HepG2 (cell line): ENCODE results near the gene PXMP4. TPM values are rescaled to one million over a fixed set of nuclear protein-coding genes. Genes with fewer than 3 reads are reported as not detected.

Experiments
- AHDC1 ChIP-seq: sonication (generic); formaldehyde crosslinking; IDR thresholded peaks from 2 replicates; pipeline ENCODE4 v1.5.1; 2020; ENCODE audit warnings: mild to moderate bottlenecking, missing genetic modification reagents, borderline replicate concordance
- ARID4A ChIP-seq: sonication (generic); formaldehyde crosslinking; IDR thresholded peaks from 2 replicates; pipeline ENCODE4 v1.5.0; 2020; ENCODE audit warnings: mild to moderate bottlenecking, missing genetic modification reagents, borderline replicate concordance
- HNRNPUL1 ChIP-seq: fragments of 200-400 bp; formaldehyde crosslinking; IDR thresholded peaks from 2 replicates; pipeline ENCODE4 v1.6.1; 2017; ENCODE audit warnings: low read depth, mild to moderate bottlenecking, low read length, moderate library complexity
- MBNL3 ChIP-seq: fragments of 250-450 bp; sonication (Bioruptor Pico); conservative IDR thresholded peaks from 2 replicates; pipeline ENCODE4 v1.8.0; 2022; ENCODE audit warnings: mild to moderate bottlenecking, inconsistent platforms
- PITX1 ChIP-seq: sonication (generic); formaldehyde crosslinking; IDR thresholded peaks from 2 replicates; pipeline ENCODE4 v1.5.1; 2020; ENCODE audit warnings: mild to moderate bottlenecking, missing genetic modification reagents
- ZNF142 ChIP-seq: sonication (generic); formaldehyde crosslinking; IDR thresholded peaks from 2 replicates; pipeline ENCODE4 v1.4.0; 2020; ENCODE audit warnings: missing genetic modification reagents
- ZNF577 ChIP-seq: sonication (generic); formaldehyde crosslinking; IDR thresholded peaks from 2 replicates; pipeline ENCODE4 v1.4.0; 2020; ENCODE audit warnings: mild to moderate bottlenecking, low read depth, missing genetic modification reagents, borderline replicate concordance
- polyA plus RNA-seq, 8 experiments: library from polyadenylated mRNA; depleted of rRNA in 3 of 8; stranded (reverse) in 7 of 8; unstranded in 1 of 8; fragments of >200 nt; fragmentation: Illumina TruSeq in 4 of 8; extraction: Trizol in 4 of 8; gene quantifications; 2 replicates each; pipeline versions ENCODE4 v1.2.1 to v1.2.3, GENCODE V29; 2011 to 2016; ENCODE audit warnings: low read depth in 4 of 8, missing spikeins in 1 of 8, mixed read lengths in 1 of 8; ENCODE audit not compliant: insufficient read depth in 1 of 8
- total RNA-seq, 5 experiments: library from RNA; depleted of rRNA; stranded (reverse); fragments of >200 nt; fragmentation: Illumina TruSeq; extraction: Trizol; gene quantifications; 2 replicates each; pipeline ENCODE4 v1.2.3, GENCODE V29; 2016; ENCODE audit warnings: low read depth in 1 of 5
- TF ChIP-seq, protein P1 (sequence below): sonication (generic); formaldehyde crosslinking; IDR thresholded peaks from 2 replicates; pipeline ENCODE4 v1.8.0; 2022; ENCODE audit warnings: missing genetic modification reagents, mild to moderate bottlenecking, inconsistent platforms, borderline replicate concordance

PXMP4 gene
- total and polyA plus RNA-seq, 2 of the 13 experiments (the other 11 are each of a cell fraction or from before 2014, with no cell fraction given) = not detected

DNA sequence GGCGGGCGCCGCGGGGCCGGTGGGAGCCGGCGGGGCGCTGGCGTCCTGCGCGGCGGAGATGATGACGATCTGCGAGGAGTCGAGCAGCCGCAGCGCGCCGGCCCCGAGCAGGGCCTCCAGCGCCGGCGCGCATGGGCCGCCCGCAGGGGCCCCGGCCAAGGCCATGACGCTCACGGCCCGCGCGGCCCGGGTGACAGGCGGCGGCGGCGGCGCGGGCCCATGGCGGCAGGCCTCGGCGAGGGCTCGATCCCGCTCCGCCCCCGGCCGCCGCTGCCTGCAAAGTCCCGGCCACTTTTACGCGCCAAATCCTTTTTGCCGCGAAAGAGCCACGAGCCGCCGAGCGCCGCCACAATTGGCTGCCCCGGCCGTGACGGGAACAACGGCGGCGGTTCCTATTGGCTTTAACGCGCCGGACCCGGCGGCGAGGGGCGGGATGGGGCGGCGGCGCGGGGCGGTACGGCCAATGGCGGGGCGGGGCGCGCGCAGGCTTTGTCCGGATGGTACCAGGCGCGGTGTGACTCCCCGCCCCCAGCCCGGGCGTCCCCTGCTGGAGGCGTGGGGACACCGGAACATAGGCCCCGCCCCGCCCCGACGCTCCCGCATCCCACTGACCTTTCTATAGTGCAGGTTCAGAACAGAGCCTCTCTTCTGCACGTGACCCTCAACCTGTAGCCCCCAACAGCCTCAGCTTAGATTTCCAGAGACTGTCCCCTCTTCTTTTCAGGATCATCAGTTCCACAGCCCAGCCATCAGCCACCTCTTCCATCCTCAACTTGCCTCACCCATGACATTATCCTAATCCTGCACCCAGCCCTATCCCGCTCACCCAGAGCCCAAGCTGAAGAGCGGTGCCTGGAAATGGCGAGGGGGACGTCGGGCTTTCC, 33.8 kb downstream of the PXMP4 start, which contains the start of gene E2F1 (continued):
- no peak for TF ChIP-seq ZNF577 (CRISPR knock-in tag)
- TF ChIP-seq PITX1 (CRISPR knock-in tag) = peak; percentile 58; the same call in 1 of the 2 replicates
- no peak for TF ChIP-seq AHDC1 (CRISPR knock-in tag)
- no peak for TF ChIP-seq ZNF142 (CRISPR knock-in tag)
- TF ChIP-seq, protein P1, sequence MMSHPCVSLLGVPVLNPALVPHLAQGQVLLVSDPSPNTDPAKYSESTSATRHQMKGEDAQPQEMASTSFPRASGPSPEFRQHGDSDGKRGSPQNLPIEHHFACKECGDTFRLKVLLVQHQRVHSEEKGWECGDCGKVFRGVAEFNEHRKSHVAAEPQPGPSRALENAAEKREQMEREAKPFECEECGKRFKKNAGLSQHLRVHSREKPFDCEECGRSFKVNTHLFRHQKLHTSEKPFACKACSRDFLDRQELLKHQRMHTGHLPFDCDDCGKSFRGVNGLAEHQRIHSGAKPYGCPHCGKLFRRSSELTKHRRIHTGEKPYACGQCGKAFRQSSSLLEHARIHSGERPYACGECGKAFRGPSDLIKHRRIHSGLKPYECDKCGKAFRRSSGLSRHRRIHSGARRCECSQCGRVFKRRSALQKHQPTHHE (CRISPR knock-in tag) = peak; percentile 82
- TF ChIP-seq MBNL3 (CRISPR knock-in tag) = peak; percentile 82; the same call in 1 of the 2 replicates
- no peak for TF ChIP-seq HNRNPUL1
- peak; percentile 91; the same call in 1 of the 2 replicates for TF ChIP-seq ARID4A (CRISPR knock-in tag)
